Ammon's horn (tissue), 1 donor: Measurements from ENCODE around the gene ZC3HAV1.
"Not testable (repeated sequence)": the region's sequence is repeated elsewhere in the genome, so short reads cannot be mapped to it uniquely, and the experiment has no call there.

ENCODE experiments used
- DNase-seq: peaks from one replicate; pipeline ENCODE4 v3.0.0-alpha.2; 2016; ENCODE audit warnings: low spot score

Gene ZC3HAV1

DNA sequence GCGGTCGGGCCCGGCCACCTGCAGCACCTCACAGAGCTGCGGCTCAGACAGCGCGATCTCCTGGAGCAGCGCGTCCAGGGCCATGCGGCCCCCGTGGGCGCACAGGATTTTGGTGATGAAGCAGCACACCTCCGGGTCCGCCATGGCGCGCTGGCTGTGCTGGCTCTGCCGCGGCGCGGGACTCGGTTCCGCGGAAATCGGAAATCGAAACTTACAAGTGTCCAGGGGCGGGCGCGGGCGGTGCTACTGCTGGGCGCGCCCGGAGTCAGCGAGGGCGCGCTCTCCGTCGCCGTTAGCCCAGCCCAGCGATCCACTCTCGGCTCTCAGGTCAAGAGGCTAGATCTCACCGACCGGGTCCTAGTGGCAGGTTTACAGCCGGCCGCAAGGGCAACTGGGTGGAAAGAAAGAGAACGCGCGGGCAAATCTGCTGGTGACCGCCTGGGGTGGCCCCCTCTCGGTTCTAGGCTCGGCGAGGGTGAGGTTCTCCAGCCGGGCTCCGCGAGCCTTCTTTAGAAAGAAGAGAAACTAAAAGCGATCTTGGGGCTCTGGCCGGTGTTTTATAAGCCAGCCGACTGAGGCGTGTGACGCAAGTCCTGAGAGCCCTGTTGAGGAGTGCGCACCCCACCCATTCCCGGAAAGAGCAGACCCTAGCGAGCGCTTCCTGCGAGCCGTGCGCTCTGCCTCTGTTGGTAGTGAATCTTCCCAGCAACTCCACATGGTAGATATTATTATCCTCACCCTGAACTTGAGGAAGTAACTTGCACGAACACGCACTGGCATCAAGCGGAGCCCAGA is at the start of gene ZC3HAV1:
Gene ZC3HAV1, minus strand, starts transcription at position 533 of the 795 bp plus-strand sequence. Its CDS starts 389 bp downstream, at position 144.
- peak; percentile 80 for DNase-seq

DNA sequence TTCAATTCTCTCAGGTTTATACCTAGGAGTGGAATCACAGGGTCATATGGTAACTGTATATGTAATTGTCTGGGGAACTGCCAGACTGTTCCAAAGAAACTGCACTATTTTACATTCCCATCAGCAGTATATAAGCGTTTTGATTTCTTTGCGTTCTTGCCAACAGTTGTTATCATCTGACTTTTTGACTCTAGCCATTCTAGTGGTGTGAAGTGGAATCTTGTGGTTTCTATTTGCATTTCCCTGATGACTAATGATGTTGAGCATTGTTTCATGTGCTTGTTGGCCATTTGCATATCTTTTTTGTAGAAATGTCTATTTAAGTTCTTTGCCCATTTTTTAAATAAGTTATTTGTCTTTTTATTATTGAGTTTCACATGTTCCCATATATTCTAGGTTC is 44.3 kb upstream of the ZC3HAV1 start:
- no peak for DNase-seq

DNA sequence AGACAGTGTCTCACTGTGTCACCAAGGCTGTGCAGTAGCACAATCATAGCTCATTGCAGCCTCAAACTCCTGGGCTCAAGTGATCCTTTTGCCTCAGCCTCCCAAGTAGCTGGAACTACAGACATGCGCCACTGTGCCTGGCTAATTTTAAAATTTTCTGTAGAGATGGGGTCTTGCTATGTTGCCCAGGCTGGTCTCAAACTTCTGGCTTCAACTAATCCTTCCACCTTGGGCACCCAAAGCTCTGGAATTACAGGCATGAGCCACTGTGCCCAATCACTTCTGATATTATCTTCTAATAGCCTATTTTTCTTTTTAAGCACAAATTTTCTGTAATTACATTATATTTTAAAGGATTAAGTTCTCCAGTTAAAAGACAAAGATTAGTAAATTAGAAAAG is 42.6 kb upstream of the ZC3HAV1 start:
- DNase-seq: no peak

DNA sequence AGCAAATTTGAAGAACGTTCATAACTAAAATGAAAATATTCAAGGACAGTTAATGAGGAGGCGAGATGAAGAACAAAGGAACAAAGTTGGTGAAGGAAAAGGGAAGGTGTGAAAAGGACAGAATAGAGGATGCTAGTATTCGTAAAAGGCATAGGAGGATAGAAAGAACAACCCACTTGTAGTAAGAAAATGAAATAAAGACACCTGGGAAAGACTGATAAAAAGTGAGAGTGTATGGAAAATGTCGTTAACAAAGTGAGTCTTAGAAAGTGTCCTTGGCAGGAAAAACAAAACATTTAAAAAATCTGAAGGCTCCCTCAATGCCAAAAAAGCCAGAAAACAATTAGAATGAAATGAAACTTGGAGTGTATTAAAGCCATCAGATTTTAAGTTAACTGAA is 29.6 kb upstream of the ZC3HAV1 start:
- no peak for DNase-seq

DNA sequence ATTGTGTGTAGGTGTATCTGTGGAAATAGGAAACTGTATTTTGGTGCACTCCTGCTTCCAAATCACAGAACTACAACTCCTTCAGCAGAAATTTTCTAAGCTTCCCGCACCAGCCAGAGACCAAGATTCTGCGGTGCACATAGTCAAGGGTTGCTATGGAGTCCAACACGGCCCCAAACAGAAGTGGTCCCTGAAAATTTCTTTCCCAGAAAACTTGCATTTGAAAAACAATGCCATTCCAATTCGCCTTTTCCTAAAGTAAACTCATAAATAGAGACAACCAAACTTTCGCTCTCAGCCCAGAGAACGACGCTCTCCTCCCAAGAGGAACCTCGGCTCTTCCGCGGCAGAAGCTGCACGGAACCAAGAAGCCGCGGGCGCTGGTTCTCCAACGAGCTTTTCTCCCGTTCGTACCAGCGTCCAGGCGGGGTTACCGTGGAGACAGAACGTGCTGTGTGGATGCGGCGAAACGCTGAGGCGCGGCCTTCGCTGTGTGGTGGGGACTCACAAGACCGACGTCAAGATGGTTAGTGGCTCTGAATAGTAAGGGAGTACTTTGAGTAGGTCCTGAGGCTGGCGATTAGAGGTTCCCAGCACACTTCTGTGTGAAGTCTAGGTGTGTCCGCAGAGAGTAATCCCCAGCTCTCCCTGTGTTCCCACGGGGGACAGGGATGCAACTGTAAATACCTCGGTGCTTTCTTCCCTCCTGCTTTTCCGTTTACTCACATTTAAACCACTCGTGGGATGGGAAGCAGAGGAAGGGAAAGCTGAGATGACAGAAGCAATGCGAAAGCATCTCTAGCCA is 24.0 kb upstream of the ZC3HAV1 start:
- DNase-seq: peak; percentile 91

DNA sequence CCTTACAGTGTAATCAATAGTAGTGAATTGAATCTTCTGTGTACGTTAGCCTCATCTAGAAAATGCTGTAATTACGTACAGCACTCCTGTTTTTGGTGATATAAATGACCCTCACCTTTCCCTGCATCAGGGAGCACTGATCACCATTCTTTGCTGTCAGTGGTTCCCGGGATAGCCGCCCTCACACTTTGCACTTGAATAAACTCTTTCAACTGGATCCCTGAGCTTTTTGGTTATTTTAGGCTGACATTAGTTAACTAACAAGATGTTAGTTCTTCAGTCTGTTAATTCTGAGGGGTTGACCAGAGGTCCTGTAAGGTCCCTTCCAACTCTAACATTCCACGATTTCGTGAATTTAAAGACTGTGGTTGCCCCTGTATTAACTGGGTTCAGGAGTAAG is 23.4 kb upstream of the ZC3HAV1 start:
- DNase-seq: no peak

DNA sequence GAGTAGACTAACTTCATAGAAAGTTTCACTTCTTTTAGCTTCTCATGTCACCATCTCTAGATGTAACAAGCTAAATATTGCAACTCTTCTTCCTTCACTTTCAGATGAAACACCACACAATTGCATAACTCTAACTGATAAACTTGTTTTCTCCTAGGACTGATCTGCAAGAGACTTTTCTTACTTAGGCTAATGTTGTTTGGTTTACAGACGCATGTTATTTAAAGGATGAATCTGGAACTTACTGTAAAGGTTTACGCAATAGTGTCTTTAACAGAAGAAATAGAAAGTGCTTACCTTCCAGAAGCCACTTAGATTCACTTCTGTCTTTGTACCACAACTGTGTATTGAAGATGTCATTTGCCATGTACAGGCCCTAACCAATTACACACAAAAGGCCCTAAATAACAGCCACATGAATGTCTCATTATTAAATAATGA is 22.1 kb upstream of the ZC3HAV1 start:
- no peak for DNase-seq

DNA sequence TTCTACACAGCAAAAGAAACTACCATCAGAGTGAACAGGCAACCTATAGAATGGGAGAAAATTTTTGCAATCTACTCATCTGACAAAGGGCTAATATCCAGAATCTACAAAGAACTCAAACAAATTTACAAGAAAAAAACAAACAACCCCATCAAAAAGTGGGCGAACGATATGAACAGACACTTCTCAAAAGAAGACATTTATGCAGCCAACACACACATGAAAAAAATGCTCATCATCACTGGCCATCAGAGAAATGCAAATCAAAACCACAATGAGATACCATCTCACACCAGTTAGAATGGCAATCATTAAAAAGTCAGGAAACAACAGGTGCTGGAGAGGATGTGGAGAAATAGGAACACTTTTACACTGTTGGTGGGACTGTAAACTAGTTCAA is 20.3 kb upstream of the ZC3HAV1 start:
- not testable (repeated sequence) for DNase-seq

DNA sequence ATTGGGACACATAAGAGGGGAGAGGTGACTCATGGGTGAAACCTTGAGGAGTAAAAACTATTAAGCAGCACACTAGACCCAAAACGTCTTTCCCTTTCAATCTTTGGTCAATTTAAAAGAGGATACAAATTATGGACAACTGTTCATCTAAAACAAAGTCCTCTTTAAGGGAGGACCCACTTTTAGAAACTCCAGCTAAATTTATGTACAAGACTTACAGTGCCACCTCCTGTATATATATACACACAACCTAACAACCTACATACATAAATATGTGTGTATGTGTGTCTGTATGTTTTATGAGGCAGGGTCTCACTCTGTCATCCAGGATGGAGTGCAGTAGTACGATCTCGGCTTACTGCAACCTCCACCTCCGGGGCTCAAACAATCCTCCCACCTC is 18.1 kb upstream of the ZC3HAV1 start:
- no peak for DNase-seq

DNA sequence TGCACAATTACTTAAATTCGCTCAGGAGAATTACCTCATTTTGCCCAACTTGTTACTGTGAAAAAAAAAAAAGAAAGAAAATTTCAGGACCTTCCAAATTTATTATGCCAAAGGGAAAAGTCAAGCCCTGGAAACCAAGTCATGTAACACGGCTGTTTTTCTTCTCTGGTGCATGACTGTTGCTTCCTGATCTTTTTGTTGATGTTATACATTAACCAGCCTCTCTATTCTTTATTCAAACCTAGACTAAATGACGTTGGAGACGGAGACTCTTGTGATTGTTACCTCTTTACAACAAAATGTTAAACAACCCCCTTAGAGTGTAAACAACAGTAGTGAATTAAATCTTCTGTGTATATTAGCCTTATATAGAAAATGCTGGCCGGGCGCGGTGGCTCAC is 16.1 kb upstream of the ZC3HAV1 start:
- no peak for DNase-seq

DNA sequence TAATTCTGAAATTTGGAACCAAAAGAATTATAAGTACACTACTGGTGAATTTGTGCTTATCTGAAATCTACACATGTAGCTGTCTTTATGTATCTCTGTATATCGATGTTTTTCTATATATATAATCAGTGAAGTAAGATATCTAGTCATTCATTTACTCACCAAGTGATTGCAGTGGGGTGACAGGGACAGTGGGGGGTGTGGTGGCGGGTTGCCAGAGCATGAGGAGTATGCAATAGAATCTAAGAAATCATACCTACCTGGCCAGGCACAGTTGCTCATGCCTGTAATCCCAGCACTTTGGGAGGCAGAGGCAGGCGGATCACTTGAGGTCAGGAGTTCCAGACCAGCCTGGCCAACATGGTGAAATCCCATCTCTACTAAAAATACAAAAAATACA is 15.5 kb upstream of the ZC3HAV1 start:
- DNase-seq: not testable (repeated sequence)

DNA sequence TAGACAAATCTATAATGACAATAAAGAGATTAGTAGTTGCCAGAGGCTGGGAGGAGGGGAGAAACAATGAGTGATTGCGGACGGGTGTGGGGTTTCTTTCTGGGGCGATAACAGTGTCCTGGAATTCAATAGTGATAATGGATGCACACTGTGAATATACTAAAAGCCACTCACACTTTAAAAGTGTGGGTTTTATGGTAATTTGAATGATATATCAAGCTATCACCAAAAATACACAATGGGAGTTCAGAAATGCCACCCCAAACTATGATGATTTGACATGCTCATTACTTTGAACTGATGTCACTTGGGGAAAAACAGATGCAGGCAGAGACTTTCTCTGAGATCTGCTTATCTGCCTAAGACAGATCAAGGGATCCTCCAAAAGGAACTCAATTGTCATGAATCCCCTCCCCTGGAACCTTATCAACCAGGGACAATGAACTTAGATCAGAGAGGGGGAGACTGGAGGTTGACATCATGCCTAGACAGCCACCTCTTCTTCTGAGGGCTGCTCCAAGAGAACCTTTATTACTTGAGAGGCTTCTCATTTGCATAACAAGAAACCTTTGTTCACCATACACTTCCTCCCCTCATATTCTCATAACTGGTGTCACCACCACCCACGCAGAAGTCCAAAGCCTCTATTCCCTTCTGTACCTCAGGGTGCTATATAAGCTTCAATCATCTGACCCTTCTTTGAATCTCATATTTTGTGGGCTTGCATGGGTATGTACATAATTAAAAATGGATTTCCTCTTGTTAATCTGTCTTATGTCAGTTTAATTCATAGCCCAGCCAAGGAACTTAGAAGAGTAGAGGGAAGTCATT is 14.8 kb upstream of the ZC3HAV1 start:
- DNase-seq: no peak

DNA sequence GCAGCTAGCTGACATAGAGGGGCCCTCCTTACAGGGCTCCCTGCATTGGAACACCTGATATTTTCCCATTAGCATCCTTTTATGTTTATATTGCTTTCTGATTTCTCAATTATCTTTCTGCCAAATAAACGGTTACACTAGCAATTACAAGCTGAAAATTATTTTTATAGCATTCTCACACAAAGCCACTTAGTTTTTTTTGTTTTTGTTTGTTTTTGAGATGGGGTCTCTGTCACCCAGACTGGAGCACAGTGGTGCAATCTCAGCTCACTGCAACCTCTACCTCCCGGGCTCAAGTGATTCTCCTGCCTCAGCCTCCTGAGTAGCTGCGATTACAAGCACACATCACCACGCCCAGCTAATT is 9.9 kb upstream of the ZC3HAV1 start:
- DNase-seq: no peak

DNA sequence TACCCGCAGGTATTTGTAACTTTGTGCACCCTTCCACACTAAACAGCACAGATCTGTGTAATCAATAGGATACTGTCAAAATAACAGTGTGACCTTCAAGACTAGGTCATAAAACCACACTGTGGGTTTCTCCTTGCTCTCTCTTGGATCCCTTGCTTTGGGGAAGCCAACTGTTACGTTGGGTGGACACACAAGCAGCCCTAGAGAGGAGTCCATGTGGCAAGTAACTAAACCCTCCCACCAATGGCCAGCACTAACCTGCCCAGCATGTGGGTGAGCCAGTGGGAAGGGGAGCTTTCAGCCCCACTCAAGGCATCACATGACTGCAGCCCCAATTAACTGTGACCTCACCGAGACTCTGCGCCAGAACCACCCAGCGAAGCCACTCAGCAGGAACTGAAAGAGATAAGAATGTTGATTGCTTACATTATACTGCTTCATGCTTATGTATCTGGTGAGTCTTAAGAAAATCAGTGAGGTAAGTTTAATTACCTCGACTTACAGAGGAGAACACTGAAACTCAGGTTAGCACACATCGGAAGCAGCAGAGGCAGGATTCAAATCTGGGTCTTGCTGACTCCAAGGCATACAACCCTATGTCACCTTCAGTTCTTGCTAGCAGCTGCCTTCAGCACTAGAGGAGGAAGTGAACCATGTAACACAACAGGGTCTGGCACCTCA is 9.4 kb upstream of the ZC3HAV1 start:
- DNase-seq: peak; percentile 20

DNA sequence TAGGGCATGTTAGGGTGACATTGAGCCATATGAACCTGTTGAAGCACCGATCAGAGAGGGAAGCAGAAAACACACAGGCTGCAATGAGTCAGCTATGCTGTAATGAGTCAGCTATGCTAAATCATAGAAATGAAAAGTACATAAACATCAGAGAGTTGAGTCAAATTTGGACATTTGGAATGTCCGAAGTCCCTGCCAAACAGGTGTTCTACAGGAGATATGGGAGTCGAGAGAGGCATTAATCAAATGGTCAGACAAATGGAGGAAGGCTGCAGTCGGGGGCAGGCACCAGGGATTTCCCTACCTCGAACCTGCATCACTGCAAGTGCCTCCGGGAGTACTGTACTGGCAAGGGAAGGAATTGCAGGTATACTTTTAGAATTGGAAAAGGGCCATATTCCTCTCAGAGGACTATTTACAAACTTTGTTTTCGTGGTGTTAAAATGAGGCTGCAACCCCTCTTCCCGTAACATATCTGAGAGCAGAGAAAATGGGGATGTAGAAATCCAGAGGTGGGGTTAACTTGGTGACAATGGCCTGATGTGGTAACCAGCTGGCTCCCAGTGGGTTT is 8.8 kb upstream of the ZC3HAV1 start:
- DNase-seq: no peak

DNA sequence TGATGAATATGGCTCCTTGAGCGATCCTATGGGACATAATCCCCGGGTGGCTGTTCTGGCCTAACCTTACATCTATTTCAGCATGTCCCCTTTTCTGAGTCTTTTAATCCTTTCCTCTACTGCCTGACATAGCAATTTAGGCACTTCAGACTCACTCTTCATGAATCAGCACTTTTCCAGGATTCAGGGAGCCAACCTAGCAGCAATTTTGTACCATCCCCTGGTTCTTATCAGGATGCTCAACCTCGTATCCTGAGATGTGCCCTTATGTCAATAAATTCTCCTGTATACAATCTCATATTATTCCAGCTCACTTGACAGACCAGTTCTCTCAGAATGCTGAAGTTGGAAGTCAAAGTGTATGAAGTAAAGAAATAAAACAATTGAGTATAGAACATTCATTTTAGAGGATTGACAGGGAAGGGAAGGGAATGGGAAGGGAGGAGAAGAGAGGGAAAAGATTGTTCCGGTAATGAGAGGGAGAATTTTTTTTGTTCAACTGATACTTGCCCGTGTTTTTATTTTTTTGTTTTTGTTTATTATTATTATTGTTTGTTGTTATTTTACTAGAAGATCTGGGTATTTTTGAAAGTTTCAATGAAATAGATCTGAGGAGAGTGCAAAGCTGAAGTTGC is 8.2 kb upstream of the ZC3HAV1 start:
- DNase-seq: no peak

DNA sequence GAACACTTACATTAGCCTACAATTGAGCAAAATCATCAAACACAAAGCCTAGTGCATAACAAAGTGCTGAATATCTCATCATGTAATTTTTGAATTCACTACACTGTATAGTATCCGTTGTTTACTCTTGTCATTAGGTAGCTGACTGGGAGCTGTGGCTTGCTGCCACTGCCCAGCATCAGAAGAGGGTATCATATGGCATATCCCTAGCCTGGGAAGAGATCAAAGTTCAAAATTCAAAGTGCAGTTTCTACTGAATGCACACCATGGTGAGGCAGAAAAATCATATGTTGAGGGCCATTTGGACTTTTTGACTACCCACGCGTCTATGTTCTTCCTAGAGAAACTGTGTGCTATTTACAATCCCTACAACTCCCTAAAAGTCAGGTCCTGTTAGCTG is 7.5 kb upstream of the ZC3HAV1 start:
- DNase-seq: no peak

DNA sequence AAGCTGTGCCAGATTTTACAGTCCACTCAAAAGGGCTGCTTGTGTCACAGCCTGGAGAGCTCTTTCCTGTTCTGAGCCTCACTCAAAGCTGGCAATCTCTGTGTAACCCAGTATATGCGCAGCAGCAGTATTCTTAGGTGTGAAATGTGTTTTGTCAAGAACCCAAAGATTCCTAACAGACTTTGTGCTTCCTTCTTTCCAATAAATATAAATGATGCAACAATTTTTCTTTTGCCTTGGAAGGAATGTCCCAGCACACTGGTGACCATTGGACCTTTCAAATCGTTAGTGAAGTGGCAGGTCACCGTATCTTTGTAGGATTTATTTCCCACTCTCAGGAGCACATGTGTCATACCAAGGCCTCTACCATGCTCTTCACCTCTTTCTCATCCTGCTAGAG is 5.6 kb upstream of the ZC3HAV1 start:
- no peak for DNase-seq

DNA sequence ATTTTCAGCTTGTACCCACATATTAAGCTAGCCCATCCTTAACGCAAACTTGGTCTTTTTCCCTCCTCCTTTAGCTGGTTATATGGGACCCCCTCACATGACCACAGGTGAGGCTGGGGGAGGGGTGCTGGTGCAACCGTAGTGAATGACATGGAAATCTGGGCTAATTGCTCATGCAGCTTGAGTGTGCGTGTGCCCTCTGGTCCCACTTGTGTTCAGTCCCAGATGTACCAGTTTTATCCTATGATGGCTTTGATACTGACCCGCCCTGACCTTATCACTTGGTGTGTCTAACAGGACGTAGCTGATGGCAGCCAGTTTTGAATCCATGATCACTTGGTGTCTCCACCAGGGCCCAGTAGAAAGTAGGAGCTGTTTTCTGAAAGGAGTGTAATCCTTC is 5.1 kb upstream of the ZC3HAV1 start:
- no peak for DNase-seq

DNA sequence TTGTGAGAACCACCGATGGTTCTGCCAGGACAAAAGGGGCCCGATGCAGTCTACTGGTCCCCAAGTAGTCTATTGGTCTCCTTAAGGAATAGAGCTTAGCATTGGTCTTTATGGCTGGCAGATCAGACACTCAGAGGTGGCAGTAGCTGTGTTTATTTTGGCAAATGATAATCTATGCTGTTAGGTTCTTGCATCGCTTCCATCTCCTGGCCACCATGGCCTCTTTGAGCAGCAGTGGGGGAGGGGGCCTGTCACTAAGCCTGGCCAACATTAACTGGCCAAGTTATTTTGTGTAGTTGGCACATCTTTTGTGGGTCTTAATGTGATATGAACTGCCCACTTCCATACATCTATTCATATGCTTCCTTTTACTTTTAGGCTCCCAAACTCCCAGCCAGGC is 4.5 kb upstream of the ZC3HAV1 start:
- DNase-seq: no peak

DNA sequence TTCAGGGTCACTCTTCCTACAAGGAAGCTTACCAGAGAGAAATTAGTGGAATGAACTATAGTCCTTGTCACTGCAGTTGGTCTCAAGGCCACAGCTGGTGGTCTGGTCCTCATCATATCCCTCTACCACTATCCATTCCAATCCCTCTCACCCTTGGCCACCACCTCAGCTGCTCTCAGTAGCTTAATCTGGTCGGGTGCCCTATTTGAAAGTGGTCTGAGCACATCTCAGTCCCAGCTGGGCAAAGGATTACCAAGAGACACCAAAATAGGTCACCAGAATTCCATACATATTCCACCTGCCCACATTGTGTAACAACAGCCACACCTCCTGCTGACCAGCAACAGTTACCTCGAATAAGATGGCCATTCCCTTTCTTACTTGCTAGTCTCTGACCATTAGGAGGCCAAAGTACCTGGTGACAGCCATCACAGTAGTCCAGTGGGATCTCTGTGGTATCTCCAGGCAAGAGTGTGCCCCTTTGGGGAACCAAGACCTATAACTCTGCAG is 3.3 kb upstream of the ZC3HAV1 start:
- no peak for DNase-seq
